Central memory CD8-positive, alpha-beta T cell (primary cell): ENCODE data around the gene NANOGP8.
"Not testable (repeated sequence)": the region's sequence is repeated elsewhere in the genome, so short reads cannot be mapped to it uniquely, and the experiment has no call there.

Experiments used
- ATAC-seq: fragments of 150-1000 bp; cut with Tn5 transposase; replicated peaks from 2 replicates; pipeline ENCODE4 v1.10.0; 2022; ENCODE audit warnings: mild to moderate bottlenecking, moderate FRiP score, moderate number of reproducible peaks; ENCODE audit not compliant: poor library complexity, severe bottlenecking; ENCODE audit errors: extremely low read depth
- DNase-seq, 2 donors: peaks; one replicate each; pipeline ENCODE4 v3.0.0; 2021; ENCODE audit warnings: low spot score in 2 of 2
- H3K27ac Mint-ChIP-seq: one replicate; pipeline ENCODE4 v1.8.0; 2022; ENCODE audit warnings: low read depth, mild to moderate bottlenecking, moderate library complexity, mixed read lengths
- H3K27me3 Mint-ChIP-seq: one replicate; pipeline ENCODE4 v1.8.0; 2022; ENCODE audit warnings: mixed read lengths
- H3K36me3 Mint-ChIP-seq: one replicate; pipeline ENCODE4 v1.8.0; 2022; ENCODE audit warnings: mild to moderate bottlenecking, moderate library complexity, mixed read lengths; ENCODE audit not compliant: insufficient read depth
- H3K4me1 Mint-ChIP-seq: one replicate; pipeline ENCODE4 v1.8.0; 2022; ENCODE audit warnings: mixed read lengths
- H3K4me3 Mint-ChIP-seq: one replicate; pipeline ENCODE4 v1.8.0; 2022; ENCODE audit warnings: mild to moderate bottlenecking, moderate library complexity, mixed read lengths
- H3K9me3 Mint-ChIP-seq: one replicate; pipeline ENCODE4 v1.8.0; 2022; ENCODE audit warnings: mixed read lengths

The NANOGP8 gene

DNA sequence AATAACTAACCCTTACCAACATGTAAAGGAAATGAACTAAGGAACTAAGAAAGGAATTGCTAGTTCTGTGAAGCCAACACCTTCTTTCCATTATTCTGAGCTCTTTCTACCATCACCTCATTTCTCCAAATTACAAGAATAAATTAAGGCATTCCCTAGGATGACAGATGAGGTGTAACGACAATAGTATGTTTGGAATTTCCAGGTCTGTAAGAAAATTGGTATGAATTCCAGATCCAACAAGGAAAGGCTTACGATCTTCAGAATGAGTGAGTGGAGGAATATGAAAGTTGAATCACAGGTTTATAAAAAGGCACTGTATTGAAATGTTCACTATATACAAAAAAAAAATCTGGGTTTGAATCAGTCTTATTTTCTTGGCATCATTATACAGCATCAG is 4.5 kb upstream of the NANOGP8 start:
- Mint-ChIP-seq H3K4me1 (no peaks in the 10 kb centered on the region), H3K36me3 (no peaks in the 10 kb centered on the region), H3K9me3 (no peaks in the 10 kb centered on the region), H3K27ac (no peak overlapping the region), H3K27me3 (no peaks in the 10 kb centered on the region), H3K4me3 (no peak overlapping the region)
- no peak for DNase-seq
- no peak for ATAC-seq

DNA sequence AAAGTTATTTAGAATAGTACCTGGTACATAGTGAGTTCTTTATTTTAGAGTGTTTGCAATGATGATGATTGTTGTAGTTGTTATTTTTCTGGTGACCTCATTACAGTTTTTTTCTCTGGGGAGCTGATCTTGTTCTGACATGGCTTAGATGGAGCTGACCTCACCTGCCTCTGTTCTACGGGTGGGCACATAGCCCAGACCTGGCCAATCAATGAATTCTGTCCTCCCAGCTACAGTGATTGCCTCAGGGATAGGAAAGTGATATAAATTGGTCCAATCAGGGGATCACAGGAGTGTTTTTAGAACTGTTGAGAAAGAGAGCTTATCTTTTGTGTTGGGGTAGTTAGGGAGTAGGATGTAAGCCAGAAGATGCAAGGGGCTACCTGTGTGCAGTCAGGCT is 3.2 kb upstream of the NANOGP8 start:
- H3K27ac Mint-ChIP-seq, result no peak overlapping the region
- no peaks in the 10 kb centered on the region for H3K27me3 Mint-ChIP-seq
- H3K36me3 Mint-ChIP-seq, result no peaks in the 10 kb centered on the region
- DNase-seq (no peak), ATAC-seq (no peak)
- no peak overlapping the region for H3K4me3 Mint-ChIP-seq
- no peaks in the 10 kb centered on the region for H3K9me3 Mint-ChIP-seq
- H3K4me1 Mint-ChIP-seq, result no peaks in the 10 kb centered on the region

- DNase-seq, result no peak
- H3K4me3 Mint-ChIP-seq, result no peak overlapping the region
- no peaks in the 10 kb centered on the region for H3K36me3 Mint-ChIP-seq
- H3K27me3 Mint-ChIP-seq, result no peaks in the 10 kb centered on the region
- no peak overlapping the region for H3K27ac Mint-ChIP-seq
- no peaks in the 10 kb centered on the region for H3K9me3 Mint-ChIP-seq
- no peaks in the 10 kb centered on the region for H3K4me1 Mint-ChIP-seq
- ATAC-seq, result no peak
These were observed 2.7 kb upstream of the NANOGP8 start for GRCh38 chr15:35087759-35088158.

DNA sequence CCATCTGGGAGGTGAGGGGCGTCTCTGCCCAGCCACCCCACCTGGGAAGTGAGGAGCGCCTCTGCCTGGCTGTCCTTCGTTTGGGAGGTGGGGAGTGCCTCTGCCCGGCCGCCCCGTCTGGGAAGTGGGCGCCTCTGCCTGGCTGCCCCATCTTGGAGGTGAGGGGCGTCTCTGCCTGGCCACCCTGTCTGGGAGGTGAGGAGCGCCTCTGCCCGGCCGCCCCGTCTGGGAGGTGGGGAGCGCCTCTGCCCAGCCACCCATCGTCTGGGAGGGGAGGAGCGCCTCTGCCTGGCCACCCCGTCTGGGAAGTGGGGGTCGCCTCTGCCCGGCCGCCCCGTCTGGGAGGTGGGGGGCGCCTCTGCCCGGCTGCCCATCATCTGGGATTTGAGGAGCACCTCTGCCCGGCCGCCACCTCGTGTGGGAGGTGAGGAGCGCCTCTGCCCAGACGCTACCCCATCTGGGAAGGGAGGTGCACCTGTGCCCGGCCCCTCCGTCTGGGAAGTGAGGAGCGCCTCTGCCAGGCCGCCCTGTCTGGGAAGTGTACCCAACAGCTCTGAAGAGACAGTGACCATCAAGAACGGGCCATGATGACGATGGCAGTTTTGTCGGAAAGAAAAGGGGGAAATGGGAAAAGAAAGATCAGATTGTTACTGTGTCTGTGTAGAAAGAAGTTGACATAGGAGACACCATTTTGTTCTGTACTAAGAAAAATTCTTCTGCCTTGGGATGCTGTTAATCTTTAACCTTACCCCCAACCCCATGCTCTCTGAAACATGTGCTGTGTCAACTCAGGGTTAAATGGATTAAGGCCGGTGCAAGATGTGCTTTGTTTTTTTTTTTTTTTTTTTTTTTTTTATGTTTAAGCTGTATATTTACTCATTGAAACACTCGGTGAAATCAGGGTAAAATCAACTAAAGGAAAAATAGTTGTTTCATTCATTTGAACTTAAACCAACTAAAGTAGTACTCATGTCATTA is 2.4 kb downstream of the NANOGP8 start:
- not testable (repeated sequence) for H3K27ac Mint-ChIP-seq, H3K9me3 Mint-ChIP-seq, ATAC-seq, H3K27me3 Mint-ChIP-seq, H3K4me1 Mint-ChIP-seq, H3K36me3 Mint-ChIP-seq, H3K4me3 Mint-ChIP-seq, DNase-seq

DNA sequence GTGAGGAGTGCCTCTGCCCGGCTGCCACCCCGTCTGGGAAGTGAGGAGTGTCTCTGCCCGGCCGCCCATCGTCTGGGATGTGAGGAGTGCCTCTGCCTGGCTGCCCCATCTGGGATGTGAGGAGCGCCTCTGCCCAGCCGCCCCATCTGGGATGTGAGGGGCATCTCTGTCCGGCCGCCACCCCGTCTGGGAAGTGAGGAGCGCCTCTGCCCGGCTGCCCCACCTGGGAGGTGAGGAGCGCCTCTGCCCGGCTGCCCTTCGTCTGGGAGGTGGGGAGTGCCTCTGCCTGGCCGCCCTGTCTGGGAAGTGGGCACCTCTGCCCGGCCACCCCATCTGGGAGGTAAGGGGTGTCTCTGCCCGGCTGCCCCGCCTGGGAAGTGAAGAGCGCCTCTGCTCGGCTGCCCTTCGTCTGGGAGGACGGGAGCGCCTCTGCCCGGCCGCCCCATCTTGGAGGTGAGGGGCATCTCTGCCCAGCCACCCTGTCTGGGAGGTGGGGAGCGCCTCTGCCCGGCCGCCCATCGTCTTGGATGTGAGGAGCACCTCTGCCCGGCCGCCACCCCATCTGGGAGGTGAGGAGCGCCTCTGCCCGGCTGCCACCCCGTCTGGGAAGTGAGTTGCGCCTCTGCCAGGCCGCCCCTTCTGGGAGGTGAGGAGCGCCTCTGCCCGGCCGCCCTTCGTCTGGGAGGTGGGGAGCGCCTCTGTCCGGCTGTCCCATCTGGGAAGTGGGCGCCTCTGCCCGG is 3.3 kb downstream of the NANOGP8 start:
- H3K9me3 Mint-ChIP-seq, H3K4me3 Mint-ChIP-seq, ATAC-seq, H3K4me1 Mint-ChIP-seq, DNase-seq, H3K27ac Mint-ChIP-seq, H3K27me3 Mint-ChIP-seq, H3K36me3 Mint-ChIP-seq: not testable (repeated sequence)

- Mint-ChIP-seq H3K27ac (no peak overlapping the region), H3K27me3 (peaks cover 17% of the 10 kb centered on the region), H3K4me1 (no peaks in the 10 kb centered on the region), H3K36me3 (no peaks in the 10 kb centered on the region), H3K4me3 (no peak overlapping the region), H3K9me3 (no peaks in the 10 kb centered on the region)
- DNase-seq, result no peak
- no peak for ATAC-seq
These were observed 4.9 kb downstream of the NANOGP8 start for GRCh38 chr15:35080226-35080625.

- no peaks in the 10 kb centered on the region for H3K36me3 Mint-ChIP-seq
- H3K27me3 Mint-ChIP-seq, result peaks cover 21% of the 10 kb centered on the region
- no peak overlapping the region for H3K27ac Mint-ChIP-seq
- DNase-seq (no peak), ATAC-seq (no peak)
- no peaks in the 10 kb centered on the region for H3K9me3 Mint-ChIP-seq
- no peaks in the 10 kb centered on the region for H3K4me1 Mint-ChIP-seq
- H3K4me3 Mint-ChIP-seq, result no peak overlapping the region
These were observed 6.7 kb downstream of the NANOGP8 start for GRCh38 chr15:35078221-35078915.

- Mint-ChIP-seq H3K27ac (no peak overlapping the region), H3K4me1 (no peaks in the 10 kb centered on the region), H3K9me3 (no peaks in the 10 kb centered on the region), H3K36me3 (no peaks in the 10 kb centered on the region), H3K27me3 (peaks cover 44% of the 10 kb centered on the region), H3K4me3 (no peak overlapping the region)
- ATAC-seq (no peak), DNase-seq (no peak)
These were observed 14.0 kb downstream of the NANOGP8 start for GRCh38 chr15:35071106-35071505.

GRCh38 chr15:35068846-35069475 is 16.1 kb downstream of the NANOGP8 start:
- Mint-ChIP-seq H3K36me3 (no peaks in the 10 kb centered on the region), H3K9me3 (no peaks in the 10 kb centered on the region), H3K4me3 (no peak overlapping the region), H3K27ac (no peak overlapping the region), H3K4me1 (no peaks in the 10 kb centered on the region), H3K27me3 (peaks cover 35% of the 10 kb centered on the region)
- DNase-seq (no peak), ATAC-seq (no peak)

GRCh38 chr15:35067496-35068347 is 17.4 kb downstream of the NANOGP8 start:
- no peak overlapping the region for H3K4me3 Mint-ChIP-seq
- no peaks in the 10 kb centered on the region for H3K9me3 Mint-ChIP-seq
- ATAC-seq (no peak), DNase-seq (no peak)
- peaks cover 35% of the 10 kb centered on the region for H3K27me3 Mint-ChIP-seq
- H3K36me3 Mint-ChIP-seq, result no peaks in the 10 kb centered on the region
- no peak overlapping the region for H3K27ac Mint-ChIP-seq
- no peaks in the 10 kb centered on the region for H3K4me1 Mint-ChIP-seq

DNA sequence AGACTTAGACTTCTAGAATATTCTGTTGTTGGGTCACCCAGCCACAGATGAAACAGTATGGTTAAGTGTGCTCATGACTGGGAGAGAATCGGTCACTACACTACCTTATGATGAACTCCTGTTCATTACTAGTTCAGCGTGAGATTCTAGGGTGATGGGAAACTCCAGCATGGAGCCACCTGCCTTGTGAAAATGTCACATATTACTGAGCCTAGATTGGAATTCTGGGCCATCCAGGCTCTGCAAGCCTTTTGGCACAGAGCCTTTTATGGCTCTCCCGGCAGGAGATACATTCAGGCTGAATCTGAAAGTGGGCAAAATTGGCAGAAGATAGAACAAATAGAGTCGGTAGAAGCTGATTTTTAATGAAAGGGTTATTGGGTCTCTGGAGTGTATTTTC is 19.0 kb downstream of the NANOGP8 start:
- H3K27ac Mint-ChIP-seq, result no peak overlapping the region
- H3K4me3 Mint-ChIP-seq, result no peak overlapping the region
- H3K4me1 Mint-ChIP-seq, result no peaks in the 10 kb centered on the region
- H3K27me3 Mint-ChIP-seq, result peaks cover 35% of the 10 kb centered on the region
- ATAC-seq, result no peak
- no peaks in the 10 kb centered on the region for H3K36me3 Mint-ChIP-seq
- no peaks in the 10 kb centered on the region for H3K9me3 Mint-ChIP-seq
- DNase-seq, result no peak
